T-helper 1 cell (primary cell): ENCODE measurements around the gene P4HA1.

Source experiments
- DNase-seq, 5 donors: peaks; one replicate each; pipeline ENCODE4 v3.0.0-alpha.2; 2012 to 2020

Gene P4HA1

DNA sequence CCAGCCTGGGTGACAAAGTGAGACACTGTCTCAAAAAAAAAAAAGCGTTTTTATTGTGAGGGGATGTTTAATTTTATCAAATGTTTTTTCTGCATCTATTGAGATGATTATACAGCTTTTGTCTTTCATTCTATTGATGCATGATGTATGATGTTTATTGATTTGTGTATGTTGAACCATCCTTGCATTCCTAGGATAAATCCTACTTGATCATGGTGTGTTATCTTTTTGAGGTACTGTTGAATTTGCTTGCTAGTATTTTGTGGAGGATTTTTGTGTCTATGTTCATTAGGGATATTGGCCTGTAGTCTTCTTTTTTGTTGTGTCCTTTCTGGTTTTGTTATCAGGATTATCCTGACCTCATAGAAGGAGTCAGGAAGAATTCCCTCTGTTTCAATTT, 119.8 kb downstream of the P4HA1 start:
- no peak for DNase-seq
